Measurements from ENCODE around the gene USH1G.

Gene USH1G

GRCh38 chr17:74953134-74953687, 30.2 kb upstream of the USH1G start:
- DNase-seq: no peak

- no peak for DNase-seq
Measured at GRCh38 chr17:74952431-74953133, 29.5 kb upstream of the USH1G start.

GRCh38 chr17:74951680-74952421, 28.8 kb upstream of the USH1G start:
- DNase-seq: no peak

GRCh38 chr17:74951065-74951464, 28.0 kb upstream of the USH1G start:
- no peak for DNase-seq

- no peak for DNase-seq
Measured at GRCh38 chr17:74950207-74950606, 27.2 kb upstream of the USH1G start.

GRCh38 chr17:74949455-74950115, 26.5 kb upstream of the USH1G start:
- no peak for DNase-seq

- DNase-seq: no peak
Measured at GRCh38 chr17:74947041-74947754, 24.1 kb upstream of the USH1G start.

GRCh38 chr17:74946641-74947040, 23.6 kb upstream of the USH1G start:
- no peak for DNase-seq

- no peak for DNase-seq
Measured at GRCh38 chr17:74945543-74945942, 22.5 kb upstream of the USH1G start.

- no peak for DNase-seq
Measured at GRCh38 chr17:74943808-74944522, 20.9 kb upstream of the USH1G start.

- DNase-seq: no peak
Measured at GRCh38 chr17:74941128-74941725, 18.2 kb upstream of the USH1G start.

- no peak for DNase-seq
Measured at GRCh38 chr17:74939534-74939933, 16.5 kb upstream of the USH1G start.

- DNase-seq: no peak
Measured at GRCh38 chr17:74938194-74938950, 15.3 kb upstream of the USH1G start.

- DNase-seq: no peak
Measured at GRCh38 chr17:74937064-74938051, 14.3 kb upstream of the USH1G start.

GRCh38 chr17:74936470-74936799, 13.4 kb upstream of the USH1G start:
- DNase-seq: no peak

GRCh38 chr17:74935585-74936469, 12.8 kb upstream of the USH1G start, which contains the start of gene OTOP3:
Gene OTOP3, plus strand, starts transcription at chr17:74935898. Its CDS starts 24 bp downstream, at chr17:74935922.
- no peak for DNase-seq

- DNase-seq: no peak
Measured at GRCh38 chr17:74935048-74935447, 12.0 kb upstream of the USH1G start.

GRCh38 chr17:74930535-74931036, 7.5 kb upstream of the USH1G start:
- no peak for DNase-seq

GRCh38 chr17:74928786-74929185, 5.7 kb upstream of the USH1G start:
- no peak for DNase-seq

Data from NCI-H2081 (cell line).